Measurements from ENCODE around the gene ACIN1.

DNA sequence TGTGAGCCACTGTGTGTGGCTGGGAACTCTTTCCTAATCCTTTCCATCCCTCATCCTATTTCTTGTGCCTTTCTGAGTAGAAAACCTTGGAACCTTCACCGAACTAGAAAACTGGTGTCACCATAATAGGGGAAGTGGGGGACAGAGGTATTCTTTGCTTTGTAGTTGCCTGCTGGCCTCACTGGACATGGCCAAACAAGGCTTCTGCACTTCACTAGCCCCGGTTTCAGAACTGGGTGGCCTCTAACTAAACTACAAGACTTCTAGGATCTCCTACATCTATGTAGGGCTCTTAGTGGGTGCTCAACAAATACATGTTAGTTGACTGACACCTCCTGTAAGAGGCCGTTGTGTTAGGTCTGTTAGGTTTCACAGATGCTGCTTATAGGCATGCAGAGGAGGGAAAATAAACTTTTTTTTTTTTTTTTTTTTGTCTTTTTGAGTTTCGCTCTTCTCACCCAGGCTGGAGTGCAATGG is 10.4 kb upstream of the ACIN1 start:
- TF ChIP-seq, protein P1, sequence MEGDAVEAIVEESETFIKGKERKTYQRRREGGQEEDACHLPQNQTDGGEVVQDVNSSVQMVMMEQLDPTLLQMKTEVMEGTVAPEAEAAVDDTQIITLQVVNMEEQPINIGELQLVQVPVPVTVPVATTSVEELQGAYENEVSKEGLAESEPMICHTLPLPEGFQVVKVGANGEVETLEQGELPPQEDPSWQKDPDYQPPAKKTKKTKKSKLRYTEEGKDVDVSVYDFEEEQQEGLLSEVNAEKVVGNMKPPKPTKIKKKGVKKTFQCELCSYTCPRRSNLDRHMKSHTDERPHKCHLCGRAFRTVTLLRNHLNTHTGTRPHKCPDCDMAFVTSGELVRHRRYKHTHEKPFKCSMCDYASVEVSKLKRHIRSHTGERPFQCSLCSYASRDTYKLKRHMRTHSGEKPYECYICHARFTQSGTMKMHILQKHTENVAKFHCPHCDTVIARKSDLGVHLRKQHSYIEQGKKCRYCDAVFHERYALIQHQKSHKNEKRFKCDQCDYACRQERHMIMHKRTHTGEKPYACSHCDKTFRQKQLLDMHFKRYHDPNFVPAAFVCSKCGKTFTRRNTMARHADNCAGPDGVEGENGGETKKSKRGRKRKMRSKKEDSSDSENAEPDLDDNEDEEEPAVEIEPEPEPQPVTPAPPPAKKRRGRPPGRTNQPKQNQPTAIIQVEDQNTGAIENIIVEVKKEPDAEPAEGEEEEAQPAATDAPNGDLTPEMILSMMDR (conservative IDR thresholded peaks at IDR 0.05 in 1 of 2, IDR thresholded peaks at IDR 0.05 in 1 of 2; ENCODE audit: extremely low read depth in 1 of 2, insufficient read depth in 1 of 2, low read depth in 1 of 2, low read length in 2 of 2) = no peak
- no peak for TF ChIP-seq EZH2 (IDR thresholded peaks at IDR 0.05; ENCODE audit: borderline replicate concordance, low read length)

All from mammary epithelial cell (primary cell).